Measurements from ENCODE around the gene RGP1. TPM values are rescaled to one million over a fixed set of nuclear protein-coding genes. Genes with fewer than 3 reads are reported as not detected.

Gene RGP1
- total RNA-seq, 1 donor = 18.5 TPM

DNA sequence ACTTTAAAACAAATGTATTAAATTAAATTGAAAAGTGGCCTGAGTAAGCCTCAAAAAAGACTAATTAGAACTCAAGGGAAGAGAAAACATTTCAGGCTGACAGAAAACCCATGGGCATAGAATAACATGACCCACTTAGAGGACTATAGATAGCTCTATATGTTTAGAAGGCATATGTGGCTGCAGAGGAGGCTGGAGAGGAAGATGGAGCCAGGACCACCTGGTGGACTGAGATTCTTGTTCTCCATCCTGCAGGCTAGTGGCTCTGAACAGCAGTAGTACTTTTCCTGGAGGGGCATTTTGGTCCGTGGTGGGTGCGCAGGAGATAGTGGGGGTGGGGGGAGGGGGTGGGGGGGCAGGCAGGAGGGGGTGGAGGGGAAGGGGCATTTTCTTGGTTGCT, 32.0 kb downstream of the RGP1 start:
- Histone ChIP-seq H3K27me3 (ENCODE audit: insufficient read depth, low read length) (peaks cover 44% of the 10 kb centered on the region), H3K4me2 (ENCODE audit: insufficient read depth, low read length) (no peak overlapping the region), H3K9me3 (ENCODE audit: low read depth, low read length) (no peaks in the 10 kb centered on the region), H2AFZ (ENCODE audit: low read length) (no peak overlapping the region), H3K27ac (ENCODE audit: low read depth, low read length) (no peak overlapping the region), H3K79me2 (ENCODE audit: insufficient read depth, low read length) (no peaks in the 10 kb centered on the region), H3K4me3 (ENCODE audit: insufficient read depth, low read length) (no peak overlapping the region), H3K4me1 (ENCODE audit: insufficient read depth, low read length) (no peaks in the 10 kb centered on the region), H3K36me3 (ENCODE audit: insufficient read depth, low read length) (no peaks in the 10 kb centered on the region), H4K20me1 (ENCODE audit: insufficient read depth, low read length) (no peaks in the 10 kb centered on the region)
- TF ChIP-seq, protein P1, sequence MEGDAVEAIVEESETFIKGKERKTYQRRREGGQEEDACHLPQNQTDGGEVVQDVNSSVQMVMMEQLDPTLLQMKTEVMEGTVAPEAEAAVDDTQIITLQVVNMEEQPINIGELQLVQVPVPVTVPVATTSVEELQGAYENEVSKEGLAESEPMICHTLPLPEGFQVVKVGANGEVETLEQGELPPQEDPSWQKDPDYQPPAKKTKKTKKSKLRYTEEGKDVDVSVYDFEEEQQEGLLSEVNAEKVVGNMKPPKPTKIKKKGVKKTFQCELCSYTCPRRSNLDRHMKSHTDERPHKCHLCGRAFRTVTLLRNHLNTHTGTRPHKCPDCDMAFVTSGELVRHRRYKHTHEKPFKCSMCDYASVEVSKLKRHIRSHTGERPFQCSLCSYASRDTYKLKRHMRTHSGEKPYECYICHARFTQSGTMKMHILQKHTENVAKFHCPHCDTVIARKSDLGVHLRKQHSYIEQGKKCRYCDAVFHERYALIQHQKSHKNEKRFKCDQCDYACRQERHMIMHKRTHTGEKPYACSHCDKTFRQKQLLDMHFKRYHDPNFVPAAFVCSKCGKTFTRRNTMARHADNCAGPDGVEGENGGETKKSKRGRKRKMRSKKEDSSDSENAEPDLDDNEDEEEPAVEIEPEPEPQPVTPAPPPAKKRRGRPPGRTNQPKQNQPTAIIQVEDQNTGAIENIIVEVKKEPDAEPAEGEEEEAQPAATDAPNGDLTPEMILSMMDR (IDR thresholded peaks at IDR 0.05; ENCODE audit: extremely low read depth, low read depth, low read length) = no peak
- DNase-seq (ENCODE audit: insufficient read length, low spot score, missing footprints) = no peak

DNA sequence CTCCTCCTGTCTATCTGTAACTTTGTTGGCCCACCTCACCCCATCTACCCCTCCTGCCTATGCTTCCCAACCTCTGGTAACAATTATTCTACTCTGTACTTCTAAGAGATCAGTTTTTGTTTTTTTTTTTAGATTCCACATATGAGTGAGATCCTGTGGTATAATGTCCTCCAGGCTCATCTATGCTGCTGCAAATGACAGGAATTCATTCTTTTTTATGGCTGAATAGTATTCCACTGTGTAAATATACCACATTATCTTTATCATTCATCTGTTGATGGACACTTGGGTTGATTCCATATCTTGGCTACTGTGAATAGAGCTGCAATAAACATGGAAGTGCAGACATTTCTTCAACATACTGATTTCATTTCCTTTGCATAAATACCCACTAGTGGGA, 34.3 kb downstream of the RGP1 start:
- no peak overlapping the region for H3K4me3 ChIP-seq (ENCODE audit: insufficient read depth, low read length)
- TF ChIP-seq, protein P1 (IDR thresholded peaks at IDR 0.05; ENCODE audit: extremely low read depth, low read depth, low read length) = no peak

DNA sequence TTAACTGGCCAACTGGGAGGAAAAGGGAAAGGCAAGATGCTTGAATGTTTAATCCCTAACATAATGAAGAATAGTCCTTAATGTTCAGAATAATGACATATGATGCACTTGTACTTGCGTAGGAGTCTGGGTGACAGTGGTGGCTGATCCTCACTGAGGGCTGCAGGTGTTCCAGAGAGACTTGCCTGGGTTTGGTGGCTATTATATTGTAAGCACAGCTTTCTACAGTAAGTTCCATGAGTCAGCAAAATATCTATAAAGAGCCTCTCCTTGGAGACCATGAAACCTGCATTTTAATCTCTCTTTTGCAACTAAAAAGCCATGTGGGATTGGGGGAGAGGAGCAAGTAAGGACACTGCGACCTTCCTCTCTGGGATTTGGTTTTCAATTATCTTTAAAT, 40.5 kb downstream of the RGP1 start:
- H3K27ac ChIP-seq (ENCODE audit: low read depth, low read length) = no peak overlapping the region
- no peaks in the 10 kb centered on the region for H3K9me3 ChIP-seq (ENCODE audit: low read depth, low read length)
- H4K20me1 ChIP-seq (ENCODE audit: insufficient read depth, low read length) = no peaks in the 10 kb centered on the region

More for the DNA sequence above, 34.3 kb downstream of the RGP1 start:
- Histone ChIP-seq H3K79me2 (ENCODE audit: insufficient read depth, low read length) (no peaks in the 10 kb centered on the region), H2AFZ (ENCODE audit: low read length) (no peak overlapping the region), H3K27me3 (ENCODE audit: insufficient read depth, low read length) (peaks cover 40% of the 10 kb centered on the region), H3K9me3 (ENCODE audit: low read depth, low read length) (no peaks in the 10 kb centered on the region), H4K20me1 (ENCODE audit: insufficient read depth, low read length) (no peaks in the 10 kb centered on the region), H3K4me2 (ENCODE audit: insufficient read depth, low read length) (no peak overlapping the region), H3K4me1 (ENCODE audit: insufficient read depth, low read length) (no peaks in the 10 kb centered on the region), H3K27ac (ENCODE audit: low read depth, low read length) (no peak overlapping the region), H3K36me3 (ENCODE audit: insufficient read depth, low read length) (no peaks in the 10 kb centered on the region)
- DNase-seq (ENCODE audit: insufficient read length, low spot score, missing footprints) = no peak

DNA sequence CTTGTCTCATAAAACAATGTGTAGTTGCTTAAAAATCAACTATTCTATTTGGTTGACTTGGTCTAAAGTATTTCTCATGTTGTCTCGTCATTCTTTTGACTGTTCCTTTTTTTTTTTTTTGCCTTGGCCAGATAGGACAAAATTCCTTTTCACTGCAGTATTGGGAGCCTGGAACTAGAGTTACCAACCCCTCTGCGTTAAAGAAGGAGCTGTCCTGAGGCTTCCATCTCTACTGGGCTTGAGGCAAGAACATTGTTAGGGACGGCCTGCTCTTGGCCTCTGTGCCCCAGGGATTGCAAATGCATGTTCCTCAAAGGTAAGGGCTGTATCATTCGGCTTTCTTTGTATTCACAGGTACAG, 40.9 kb downstream of the RGP1 start:
- H3K27me3 ChIP-seq (ENCODE audit: insufficient read depth, low read length) = peaks cover 8% of the 10 kb centered on the region
- H4K20me1 ChIP-seq (ENCODE audit: insufficient read depth, low read length) = no peaks in the 10 kb centered on the region
- H3K36me3 ChIP-seq (ENCODE audit: insufficient read depth, low read length) = no peaks in the 10 kb centered on the region
- H3K79me2 ChIP-seq (ENCODE audit: insufficient read depth, low read length) = peaks cover 29% of the 10 kb centered on the region
- no peak for DNase-seq (ENCODE audit: insufficient read length, low spot score, missing footprints)
- H3K4me2 ChIP-seq (ENCODE audit: insufficient read depth, low read length) = no peak overlapping the region
- H3K27ac ChIP-seq (ENCODE audit: low read depth, low read length) = no peak overlapping the region
- no peak overlapping the region for H3K4me3 ChIP-seq (ENCODE audit: insufficient read depth, low read length)
- peaks cover 36% of the 10 kb centered on the region for H3K4me1 ChIP-seq (ENCODE audit: insufficient read depth, low read length)
- no peaks in the 10 kb centered on the region for H3K9me3 ChIP-seq (ENCODE audit: low read depth, low read length)
- no peak overlapping the region for H2AFZ ChIP-seq (ENCODE audit: low read length)
- TF ChIP-seq, protein P1 (IDR thresholded peaks at IDR 0.05; ENCODE audit: extremely low read depth, low read depth, low read length) = no peak

More for the DNA sequence above, 40.5 kb downstream of the RGP1 start:
- Histone ChIP-seq H3K4me2 (ENCODE audit: insufficient read depth, low read length) (no peak overlapping the region), H3K79me2 (ENCODE audit: insufficient read depth, low read length) (peaks cover 24% of the 10 kb centered on the region), H3K36me3 (ENCODE audit: insufficient read depth, low read length) (no peaks in the 10 kb centered on the region), H3K4me1 (ENCODE audit: insufficient read depth, low read length) (peaks cover 31% of the 10 kb centered on the region), H2AFZ (ENCODE audit: low read length) (no peak overlapping the region), H3K4me3 (ENCODE audit: insufficient read depth, low read length) (no peak overlapping the region), H3K27me3 (ENCODE audit: insufficient read depth, low read length) (peaks cover 11% of the 10 kb centered on the region)
- no peak for DNase-seq (ENCODE audit: insufficient read length, low spot score, missing footprints)
- TF ChIP-seq, protein P1 (IDR thresholded peaks at IDR 0.05; ENCODE audit: extremely low read depth, low read depth, low read length) = no peak
